OCI-LY3 (cell line): ENCODE measurements around the gene OSBPL8.
"Not testable (repeated sequence)": the region's sequence is repeated elsewhere in the genome, so short reads cannot be mapped to it uniquely, and the experiment has no call there.

Experiments used
- EZH2phosphoT487 ChIP-seq: fragments of 200-600 bp; shearing (Covaris generic); IDR thresholded peaks from 2 replicates; pipeline ENCODE4 v1.6.1; 2018; ENCODE audit warnings: antibody characterized with exemption, mixed run types, low read depth
- TF ChIP-seq, protein P1 (sequence below): fragments of 200-600, 300-600 bp; sonication (generic); IDR thresholded peaks from 2 replicates; pipeline ENCODE4 v1.5.1; 2014; ENCODE audit warnings: antibody characterized with exemption, low read length, low read depth

GRCh38 chr12:76319595-76320319 lies 239.8 kb downstream of the OSBPL8 start:
- TF ChIP-seq, protein P1, sequence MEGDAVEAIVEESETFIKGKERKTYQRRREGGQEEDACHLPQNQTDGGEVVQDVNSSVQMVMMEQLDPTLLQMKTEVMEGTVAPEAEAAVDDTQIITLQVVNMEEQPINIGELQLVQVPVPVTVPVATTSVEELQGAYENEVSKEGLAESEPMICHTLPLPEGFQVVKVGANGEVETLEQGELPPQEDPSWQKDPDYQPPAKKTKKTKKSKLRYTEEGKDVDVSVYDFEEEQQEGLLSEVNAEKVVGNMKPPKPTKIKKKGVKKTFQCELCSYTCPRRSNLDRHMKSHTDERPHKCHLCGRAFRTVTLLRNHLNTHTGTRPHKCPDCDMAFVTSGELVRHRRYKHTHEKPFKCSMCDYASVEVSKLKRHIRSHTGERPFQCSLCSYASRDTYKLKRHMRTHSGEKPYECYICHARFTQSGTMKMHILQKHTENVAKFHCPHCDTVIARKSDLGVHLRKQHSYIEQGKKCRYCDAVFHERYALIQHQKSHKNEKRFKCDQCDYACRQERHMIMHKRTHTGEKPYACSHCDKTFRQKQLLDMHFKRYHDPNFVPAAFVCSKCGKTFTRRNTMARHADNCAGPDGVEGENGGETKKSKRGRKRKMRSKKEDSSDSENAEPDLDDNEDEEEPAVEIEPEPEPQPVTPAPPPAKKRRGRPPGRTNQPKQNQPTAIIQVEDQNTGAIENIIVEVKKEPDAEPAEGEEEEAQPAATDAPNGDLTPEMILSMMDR, result not testable (repeated sequence)
- TF ChIP-seq EZH2phosphoT487, result not testable (repeated sequence)
